ENCODE data around the gene SLC4A4.

Gene SLC4A4

DNA sequence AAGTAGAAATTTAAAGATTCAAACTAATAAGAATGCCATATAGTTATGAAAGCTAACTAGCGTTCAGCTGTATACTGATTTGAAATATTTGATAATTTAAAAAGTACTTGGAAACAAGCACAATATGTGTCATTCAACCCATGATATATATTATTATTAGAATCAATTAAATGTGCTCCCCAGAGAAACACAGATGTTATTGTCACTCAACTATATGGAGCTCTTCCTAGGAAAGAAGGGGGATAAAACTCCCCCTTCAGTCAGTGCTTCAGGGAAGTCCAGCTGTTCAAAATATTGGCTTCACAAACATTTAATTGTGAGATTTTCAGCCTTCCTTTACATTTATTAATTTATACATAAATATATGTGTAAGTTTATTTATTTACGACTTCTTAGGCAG, 135.9 kb downstream of the SLC4A4 start:
- no peak for DNase-seq

GRCh38 chr4:71476240-71476639, 137.4 kb downstream of the SLC4A4 start:
- no peak for DNase-seq

GRCh38 chr4:71486550-71487343, 147.9 kb downstream of the SLC4A4 start:
- DNase-seq: no peak

DNA sequence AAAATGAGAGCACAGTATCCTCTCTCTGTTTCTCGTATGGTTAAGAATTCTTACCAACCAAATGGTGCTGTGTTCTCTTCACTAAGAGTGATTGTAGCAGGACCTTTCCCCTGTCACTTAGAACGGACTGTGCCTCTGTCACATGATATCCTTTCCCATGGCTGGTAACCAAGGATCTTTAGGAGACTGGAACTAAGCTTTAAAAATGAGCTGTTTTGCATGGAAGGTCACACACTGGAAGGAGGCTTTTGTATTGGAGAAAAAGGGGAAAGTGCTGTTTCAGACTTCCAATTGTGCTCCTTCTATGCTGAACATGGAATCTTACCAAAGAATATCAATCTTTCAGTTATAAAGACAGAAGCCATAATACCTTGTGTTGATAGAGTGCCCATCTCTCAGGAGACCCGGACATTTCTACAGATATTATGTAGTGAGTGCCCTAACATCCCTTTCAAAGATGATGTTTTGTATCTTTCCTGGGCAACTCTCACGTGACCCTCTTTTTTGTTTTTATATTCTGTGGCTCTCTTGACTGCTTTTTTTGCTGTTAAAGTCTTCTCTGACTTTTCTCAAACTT, 148.6 kb downstream of the SLC4A4 start:
- no peak for DNase-seq

DNA sequence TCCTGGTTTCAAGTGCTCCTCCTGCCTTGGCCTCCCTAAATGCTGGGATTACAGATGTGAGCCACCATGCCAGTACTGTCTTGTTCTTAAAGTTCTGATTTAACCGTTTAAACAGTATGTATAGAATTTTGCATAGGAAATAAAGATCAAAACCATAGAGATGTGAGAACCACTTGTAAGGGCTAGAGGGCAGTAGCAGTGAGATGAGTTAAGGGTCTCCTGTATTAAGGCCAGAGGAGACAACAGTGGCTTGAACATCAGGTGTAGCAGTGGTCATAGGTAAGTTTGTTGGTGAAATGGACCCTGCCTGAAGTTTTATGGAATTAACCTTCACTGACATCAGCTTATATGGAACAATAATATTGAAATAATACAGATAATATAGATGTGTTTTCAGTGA, 155.7 kb downstream of the SLC4A4 start:
- no peak for DNase-seq

DNA sequence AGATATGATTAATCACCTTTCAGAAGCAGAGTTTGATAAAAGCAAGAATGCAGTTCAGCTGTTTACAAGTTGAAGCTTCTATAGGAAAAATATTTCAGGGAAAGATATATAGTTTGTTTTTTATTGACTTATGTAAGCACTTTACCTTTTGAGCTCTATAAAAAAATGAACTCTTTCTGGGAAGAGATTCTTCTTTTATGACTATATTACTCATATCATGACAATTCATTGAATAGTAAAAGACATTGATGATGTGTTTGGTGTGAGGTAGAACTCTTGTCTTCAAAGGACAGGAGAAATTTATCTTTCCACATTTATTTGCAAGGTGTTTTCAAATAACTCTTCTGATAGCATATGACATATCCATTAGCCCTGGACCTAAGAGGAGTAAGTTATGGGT, 156.6 kb downstream of the SLC4A4 start:
- DNase-seq: no peak

DNA sequence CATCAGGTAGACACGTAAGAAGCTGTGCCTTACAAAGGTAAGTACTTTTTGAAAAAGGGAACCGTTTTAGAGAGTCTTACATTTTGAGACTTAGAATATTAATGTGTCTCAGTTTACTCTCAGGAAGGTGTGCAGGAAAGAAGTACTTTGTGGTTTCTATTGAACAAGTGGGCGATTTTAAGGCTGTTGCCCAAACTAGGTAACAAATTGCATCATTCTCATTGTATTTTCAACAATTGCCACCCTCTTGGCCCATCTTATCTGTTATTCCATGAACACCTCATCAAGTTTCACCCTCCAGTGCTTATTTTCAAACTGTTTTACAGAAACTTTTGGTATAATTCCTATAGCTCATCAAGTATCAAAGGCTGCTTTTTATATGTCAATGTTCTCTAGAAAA, 158.3 kb downstream of the SLC4A4 start:
- no peak for DNase-seq

GRCh38 chr4:71498002-71498401, 159.2 kb downstream of the SLC4A4 start:
- DNase-seq: no peak

GRCh38 chr4:71498625-71499024, 159.8 kb downstream of the SLC4A4 start:
- no peak for DNase-seq

- no peak for DNase-seq
These were observed 163.2 kb downstream of the SLC4A4 start for GRCh38 chr4:71501992-71502391.

DNA sequence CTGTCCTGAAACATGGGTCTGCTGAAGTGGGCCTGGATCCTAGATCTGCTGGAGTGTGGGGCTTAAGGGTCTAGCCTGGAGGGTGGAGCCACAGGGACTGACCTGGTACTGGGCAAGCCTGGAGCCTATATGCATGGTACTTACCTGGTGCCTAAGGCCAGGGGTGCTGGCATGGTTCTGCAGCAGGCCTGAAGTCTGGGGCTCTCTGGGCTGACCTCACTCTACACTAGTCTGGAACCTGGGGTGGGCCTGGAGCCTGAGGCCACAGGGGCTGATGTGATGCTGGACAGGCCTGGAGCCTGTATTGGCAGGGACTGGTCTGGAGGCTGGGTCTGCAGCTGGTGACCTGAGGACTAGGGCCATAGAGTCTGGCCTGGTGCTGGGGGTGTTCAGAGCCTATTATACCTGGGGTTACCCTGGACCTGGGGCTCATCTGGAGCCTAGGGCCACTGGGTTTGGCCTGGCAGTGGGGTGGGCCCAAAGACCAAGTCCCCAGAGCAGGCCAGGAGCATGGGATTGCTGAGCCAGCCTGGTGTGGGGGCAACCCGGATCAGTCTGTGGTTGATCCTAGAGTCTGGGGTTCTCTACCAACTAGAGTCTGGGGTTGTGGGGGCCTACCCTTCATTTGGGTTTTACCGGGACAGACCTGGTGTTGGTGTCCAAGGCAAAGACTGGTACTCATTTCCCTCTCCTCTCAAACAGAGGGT, 179.6 kb downstream of the SLC4A4 start:
- DNase-seq: no peak

DNA sequence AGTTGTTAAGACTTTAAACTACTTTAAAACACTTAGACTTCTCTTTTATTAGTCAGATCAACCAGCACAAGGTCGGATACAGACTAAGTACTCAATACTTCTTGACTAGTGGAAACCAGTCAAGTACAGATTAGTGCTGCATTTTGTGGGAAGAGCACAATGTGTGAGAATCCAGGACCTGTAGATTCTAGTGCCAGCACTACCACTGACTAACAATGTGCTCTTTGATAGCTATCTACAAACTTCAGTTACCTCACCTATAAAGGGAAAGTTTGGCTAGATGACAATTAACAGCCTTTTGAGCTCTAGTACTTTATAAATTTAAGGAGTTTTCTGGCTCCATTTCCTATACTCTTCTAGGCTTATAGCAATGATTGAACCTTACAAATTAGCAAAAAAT, 181.5 kb downstream of the SLC4A4 start:
- no peak for DNase-seq

- no peak for DNase-seq
These were observed 182.0 kb downstream of the SLC4A4 start for GRCh38 chr4:71520850-71521249.

DNA sequence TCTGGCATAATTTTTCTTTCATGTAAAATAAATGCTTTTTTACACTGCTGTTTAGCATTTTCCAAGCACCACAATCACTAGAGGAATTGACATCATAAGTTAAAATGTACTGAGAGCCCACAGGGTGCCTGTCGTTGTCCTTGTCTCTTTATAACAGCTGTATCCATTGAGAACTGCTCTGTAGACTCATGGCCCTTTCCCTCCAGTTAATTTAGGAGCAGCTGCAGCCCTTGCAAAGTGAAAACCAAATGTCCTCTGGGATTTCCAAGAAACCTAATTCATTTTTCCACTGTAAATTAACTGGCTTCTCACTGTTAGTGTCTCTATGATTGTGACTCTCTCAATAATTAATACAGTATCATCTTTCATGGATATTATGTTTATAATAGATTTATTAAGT, 185.9 kb downstream of the SLC4A4 start:
- no peak for DNase-seq

DNA sequence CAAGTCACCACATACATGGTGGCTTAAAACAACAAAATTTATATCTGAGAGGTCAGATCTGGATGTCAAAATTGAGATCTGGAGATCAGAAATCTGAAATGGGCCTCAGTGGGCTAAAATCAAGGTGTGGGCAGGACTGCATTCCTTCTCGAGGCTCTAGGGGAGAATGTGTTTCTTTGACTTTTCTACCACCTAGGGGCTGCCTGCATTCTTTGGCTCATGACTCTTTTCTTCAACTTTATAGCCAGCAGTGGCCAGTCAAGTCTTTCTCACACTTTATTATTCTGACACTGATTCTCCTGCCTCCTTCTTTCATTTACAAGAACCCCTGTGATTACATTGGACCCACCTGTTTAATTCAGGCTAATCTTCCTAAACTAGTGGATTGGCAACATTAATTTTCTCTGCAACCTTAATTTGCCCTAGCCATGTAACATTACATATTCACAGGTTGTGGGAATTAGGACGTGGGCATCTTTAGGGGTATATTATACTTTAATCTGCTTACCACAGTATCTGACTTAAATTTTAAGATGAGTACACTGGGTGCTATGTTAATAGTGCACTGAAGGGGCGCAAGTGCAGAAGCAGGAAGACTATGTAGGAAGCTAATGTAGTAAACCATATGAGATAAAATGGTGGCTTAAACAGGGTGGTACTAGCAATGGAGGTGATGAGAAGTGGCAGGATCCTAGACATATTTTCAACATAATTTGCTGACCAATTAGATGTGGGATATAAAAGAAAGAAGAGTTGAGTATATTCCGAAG, 188.0 kb downstream of the SLC4A4 start:
- no peak for DNase-seq

GRCh38 chr4:71532407-71532806, 193.6 kb downstream of the SLC4A4 start:
- no peak for DNase-seq

GRCh38 chr4:71533121-71533520, 194.3 kb downstream of the SLC4A4 start:
- DNase-seq: no peak

DNA sequence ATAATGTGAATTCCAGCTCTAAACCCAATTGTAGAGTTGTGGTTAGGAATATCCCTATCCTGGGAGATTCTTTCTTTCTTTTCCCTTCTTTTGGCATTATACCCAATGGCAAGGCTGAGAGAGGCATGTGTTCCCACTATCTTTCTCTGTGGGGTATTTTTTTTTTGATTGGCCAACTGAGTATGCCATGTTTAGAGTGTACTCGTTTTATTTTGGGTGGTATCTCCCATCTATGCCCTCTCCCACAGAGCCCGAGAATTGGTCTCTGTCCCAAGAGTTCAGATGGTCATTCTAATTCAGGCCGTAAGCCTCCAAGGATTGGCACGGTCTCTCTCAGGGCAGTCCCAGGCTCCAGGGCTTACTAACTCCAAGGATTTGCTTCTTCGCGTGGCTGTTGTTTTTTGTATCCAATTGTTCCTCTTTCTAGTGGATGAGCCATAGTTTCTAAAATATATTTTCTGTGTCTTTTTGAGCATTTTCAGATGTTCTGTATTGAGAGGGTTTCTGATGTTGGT, 198.8 kb downstream of the SLC4A4 start:
- DNase-seq: no peak

DNA sequence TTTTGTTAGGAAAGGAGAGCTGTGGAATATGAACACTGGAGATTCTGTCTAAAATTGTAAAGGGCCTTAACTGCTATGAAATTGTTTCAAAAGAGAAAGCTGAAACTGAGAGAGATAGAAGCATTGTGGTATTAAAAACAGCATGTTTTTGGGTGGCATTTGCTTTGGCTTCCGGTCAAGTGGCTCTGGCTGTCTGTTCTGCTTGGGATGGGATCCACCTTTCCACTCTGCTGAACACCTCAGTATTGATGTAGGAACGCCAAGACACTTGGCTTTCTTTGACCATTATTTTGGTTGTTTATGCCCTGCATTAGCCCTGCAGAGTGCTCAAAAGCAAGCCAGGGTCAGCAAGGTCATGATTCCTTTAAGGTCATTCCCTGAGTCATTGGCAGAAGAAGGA, 199.7 kb downstream of the SLC4A4 start:
- DNase-seq: no peak

GRCh38 chr4:71540749-71541269, 202.0 kb downstream of the SLC4A4 start:
- no peak for DNase-seq

DNA sequence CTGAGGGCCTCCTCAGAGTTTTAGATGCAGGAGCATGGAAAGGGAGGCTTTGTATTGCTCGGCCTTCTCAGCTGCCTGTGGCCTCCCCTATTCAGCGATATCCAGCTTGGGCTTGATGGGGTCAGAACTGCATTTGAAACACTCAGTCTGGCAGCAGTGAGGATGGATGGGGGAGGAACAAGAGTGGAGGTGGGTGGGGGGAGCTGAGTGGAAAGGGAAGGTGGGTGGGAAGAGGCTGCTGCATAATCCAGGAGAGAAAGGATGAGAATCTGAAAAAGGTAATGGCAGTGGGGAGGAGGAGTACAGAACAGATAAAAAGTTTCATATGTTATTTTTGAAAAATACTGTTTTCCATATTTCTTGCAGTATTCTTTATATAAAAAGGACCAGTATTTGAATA, 202.7 kb downstream of the SLC4A4 start:
- no peak for DNase-seq

- DNase-seq: no peak
These were observed 206.3 kb downstream of the SLC4A4 start for GRCh38 chr4:71545168-71545567.
